Activated gamma-delta T cell treated with Interleukin-2 at 50 U/mL for 16 hours (primary cell): Measurements from ENCODE around the gene TSHZ2.
"Not testable (repeated sequence)": the region's sequence is repeated elsewhere in the genome, so short reads cannot be mapped to it uniquely, and the experiment has no call there.

Experiments
- DNase-seq: peaks from one replicate; pipeline ENCODE4 v3.0.0-alpha.2; 2020

The TSHZ2 gene

DNA sequence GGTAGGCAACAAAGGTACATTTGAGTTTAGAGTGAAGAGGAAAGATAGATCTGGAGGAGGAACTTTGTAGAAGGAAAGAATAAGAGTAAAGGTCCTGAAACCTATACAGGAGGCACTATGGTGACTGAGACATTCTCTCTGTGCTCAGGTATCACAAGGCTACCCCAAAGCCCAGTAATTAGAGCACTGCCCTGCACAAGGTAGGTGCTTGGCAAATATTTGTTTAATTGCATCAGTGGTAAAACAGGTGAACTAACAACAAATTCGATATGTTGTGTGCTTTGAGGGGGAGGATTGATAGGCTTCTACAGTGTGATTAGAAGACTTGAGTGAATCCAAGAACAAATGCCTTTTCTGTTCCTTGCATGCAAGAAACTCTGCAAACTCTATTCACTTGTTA, 6.8 kb upstream of the TSHZ2 start:
- DNase-seq, result no peak

DNA sequence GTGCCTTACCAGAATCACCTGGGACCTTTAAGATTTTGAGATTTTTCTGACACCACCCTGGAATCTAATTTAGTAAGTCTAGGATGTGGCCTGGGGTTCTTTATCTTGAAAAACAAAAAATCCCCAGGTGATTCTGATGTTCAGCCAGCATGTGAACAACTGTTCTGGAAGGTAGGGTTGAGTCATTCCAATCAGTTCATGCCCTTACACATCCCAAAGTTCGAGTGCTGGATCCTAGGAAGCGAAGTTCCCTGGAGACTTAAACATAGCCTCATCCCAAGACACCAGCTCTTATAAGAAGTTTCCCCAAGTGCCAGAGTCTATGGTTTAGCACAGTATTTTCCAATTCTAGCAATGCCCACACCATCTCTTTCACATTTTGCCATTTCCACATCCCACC, 6.3 kb upstream of the TSHZ2 start:
- DNase-seq, result no peak

DNA sequence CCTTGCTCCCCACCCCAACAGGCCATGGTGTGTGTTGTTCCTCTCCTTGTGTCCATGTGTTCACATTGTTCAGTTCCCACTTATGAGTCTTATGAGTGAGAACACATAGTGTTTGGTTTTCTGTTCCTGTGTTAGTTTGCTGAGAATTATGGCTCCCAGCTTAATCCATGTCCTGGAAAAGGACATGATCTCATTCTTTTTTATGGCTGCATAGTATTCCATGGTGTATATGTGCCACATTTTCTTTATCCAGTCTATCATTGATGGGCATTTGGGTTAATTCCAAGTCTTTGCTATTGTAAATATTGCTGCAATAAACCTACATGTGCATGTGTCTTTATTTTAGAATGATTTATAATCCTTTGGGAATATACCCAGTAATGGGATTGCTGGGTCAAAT, 5.6 kb upstream of the TSHZ2 start:
- not testable (repeated sequence) for DNase-seq

DNA sequence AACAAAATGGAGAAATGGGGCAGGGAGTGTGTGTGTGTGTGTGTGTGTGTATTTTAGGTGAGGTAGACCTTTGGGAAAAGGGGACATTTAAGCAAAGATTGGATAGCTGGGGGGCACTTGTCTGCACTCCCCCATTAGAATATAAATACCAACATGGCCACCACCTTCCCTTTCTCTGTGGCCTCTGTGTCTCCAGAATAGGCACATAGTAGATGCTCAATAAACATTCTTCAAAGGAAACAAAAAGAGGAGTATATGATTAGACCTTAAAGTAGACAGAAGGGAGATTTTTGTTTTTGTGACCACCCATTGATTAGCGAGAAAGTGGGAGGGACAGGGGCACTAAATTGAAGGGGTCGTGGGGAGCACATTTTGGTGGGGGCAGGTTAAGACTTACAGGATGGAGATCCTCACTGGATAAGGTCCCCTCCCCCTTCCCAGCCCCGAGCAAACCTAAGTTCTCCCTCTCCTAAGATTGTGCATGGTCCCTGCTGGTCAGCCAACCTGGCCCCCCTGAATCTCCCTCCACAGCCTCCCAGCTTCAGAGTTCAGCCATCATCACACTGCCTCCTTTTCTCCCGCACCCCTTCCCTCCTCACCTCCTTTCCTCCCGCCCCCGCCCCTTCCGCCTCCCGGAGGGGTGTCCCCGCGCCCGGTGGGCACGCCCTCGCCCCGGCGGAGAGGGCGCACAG, 514 bp upstream of the TSHZ2 start:
- DNase-seq, result no peak

DNA sequence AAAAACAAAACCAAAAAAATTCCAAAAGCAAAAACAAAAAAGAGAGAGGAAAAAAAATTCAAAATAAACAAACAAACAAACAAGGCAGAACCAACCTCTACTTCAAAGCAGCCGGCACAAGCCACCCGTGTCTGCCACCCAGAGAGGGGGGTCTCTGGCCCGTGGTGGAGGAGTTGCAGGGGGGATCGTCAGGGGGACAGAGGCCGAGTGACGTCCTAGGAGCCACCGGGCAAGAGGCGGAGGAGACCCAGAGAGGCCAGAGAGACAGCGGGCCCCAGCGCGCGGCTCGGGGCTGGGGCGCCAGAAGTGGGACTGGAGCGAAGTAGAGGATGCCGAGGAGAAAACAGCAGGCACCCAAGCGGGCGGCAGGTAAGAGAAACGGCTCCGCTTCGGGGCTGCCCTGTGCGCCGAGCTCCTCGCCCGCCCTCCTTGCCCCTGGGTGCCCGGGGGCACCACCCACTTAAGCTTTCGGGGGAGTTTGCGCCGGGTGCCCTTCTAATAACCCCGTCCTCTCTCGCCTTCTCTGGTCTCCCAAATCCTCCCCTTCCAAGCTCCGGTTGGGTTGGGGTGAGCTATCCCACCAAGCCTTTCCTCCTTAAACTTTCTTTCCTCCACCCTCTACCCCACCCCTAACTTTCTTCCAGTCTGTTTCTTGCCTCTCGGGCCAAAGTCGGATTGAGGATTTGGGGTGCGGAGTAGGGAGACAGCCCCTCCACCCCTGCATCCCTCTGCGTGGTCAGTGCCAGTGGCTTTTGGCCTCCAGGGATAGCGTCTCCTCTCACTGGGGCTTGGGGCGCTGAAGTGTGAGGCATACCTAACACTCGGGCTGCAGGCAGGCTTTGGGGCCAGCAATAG, 1.0 kb downstream of the TSHZ2 start:
- no peak for DNase-seq

DNA sequence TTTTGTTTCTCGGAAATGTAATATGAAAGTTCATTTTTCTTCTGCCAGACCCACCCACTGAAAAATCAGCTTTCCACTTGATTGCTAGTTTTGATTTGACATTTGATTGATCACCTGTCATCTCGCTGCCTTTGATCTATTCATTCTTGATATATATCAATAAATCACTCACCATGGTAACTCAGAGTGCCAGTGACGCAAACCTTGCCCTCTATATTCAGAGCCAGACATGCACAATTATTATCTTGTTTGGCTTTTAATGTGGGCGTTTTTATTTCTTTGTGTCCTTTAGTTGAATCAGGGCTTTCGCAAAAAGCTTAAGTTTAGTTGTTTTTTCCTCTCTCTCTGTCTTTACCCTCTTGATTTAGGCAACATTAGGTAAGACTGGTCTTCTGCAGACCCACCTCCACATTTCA, 2.0 kb downstream of the TSHZ2 start:
- no peak for DNase-seq

DNA sequence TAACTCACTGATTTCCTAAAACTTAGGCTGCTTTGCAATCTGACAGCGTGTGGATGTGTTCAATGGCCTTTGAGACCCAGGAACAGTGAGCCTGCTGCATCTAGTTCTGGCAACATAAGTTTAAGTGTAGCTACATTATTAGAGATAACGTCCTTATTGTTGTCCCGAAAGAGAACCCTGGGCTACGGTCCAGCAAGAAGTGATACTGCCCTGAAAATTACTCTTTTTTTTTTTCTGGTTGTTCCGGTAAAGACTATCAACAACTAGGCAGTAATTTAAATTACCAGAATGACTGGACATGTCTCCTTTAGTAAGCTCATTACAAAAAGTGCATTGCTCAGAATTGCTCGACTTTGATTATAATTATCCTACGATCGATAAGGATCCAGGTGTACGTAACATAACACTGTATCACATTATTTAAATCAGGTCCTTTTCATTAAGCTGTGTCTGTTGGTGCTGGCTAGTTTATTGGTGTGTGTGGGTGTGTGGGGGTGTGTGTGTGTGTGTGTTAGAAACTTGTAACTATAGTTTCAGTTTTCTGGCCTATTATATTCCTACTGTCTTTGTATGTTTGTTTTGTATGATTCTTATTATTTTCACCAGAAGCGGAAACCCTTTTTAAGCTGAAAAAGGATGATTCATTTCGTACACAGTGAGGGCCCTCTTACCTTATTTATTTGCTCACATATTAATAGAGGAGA, 3.0 kb downstream of the TSHZ2 start:
- DNase-seq, result no peak

DNA sequence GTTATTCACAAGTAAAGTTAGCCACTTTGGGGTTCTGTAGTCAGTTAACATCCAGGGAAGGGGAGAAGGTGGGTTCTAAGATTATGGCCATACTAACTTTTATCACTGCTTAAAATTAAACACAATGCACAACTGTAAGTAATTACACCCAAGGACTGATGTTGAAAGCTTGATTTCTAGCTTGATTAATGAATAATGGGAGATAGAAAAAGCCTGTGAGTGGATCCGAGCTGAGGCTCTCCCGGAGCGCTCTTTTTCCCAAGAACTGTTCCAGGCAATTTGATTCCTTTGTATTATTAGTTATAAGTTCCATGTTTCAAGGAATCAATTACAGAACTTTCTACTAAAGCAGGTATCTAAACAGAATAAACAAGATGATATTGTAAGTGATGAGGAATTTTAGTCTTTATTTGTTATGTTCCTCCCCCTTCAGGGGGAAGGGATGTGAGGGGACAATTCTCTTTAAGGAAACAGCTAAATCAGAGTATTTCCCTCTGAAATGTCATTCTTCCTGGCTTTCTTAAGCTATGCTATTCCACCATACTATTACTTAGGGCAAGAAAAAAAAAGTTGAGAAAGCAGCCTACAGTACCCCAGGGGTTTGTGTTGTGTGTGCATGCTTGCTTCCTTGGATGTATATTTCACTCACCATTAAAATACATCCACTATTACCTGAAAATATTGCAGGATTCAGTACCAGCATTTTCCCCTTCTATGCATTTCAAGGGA, 3.8 kb downstream of the TSHZ2 start:
- no peak for DNase-seq

DNA sequence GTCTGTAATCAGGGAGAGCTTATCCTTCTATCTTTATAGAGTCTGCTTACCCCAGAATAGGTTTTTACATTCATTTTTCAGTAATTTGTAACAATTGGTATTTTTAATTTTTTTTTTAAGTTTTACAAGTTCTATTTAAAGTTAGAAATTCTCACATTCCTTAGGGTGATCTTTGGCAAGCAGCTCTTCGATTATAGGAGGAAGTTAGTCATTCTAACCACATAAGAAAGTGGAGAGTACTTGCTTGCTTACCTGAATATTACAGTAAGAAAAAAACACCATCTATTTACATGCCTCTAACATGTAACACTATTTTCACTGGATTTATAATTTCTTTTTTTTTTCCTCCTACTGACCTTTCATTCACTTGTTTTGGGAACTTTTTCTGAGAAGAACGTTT, 6.7 kb downstream of the TSHZ2 start:
- DNase-seq, result no peak

DNA sequence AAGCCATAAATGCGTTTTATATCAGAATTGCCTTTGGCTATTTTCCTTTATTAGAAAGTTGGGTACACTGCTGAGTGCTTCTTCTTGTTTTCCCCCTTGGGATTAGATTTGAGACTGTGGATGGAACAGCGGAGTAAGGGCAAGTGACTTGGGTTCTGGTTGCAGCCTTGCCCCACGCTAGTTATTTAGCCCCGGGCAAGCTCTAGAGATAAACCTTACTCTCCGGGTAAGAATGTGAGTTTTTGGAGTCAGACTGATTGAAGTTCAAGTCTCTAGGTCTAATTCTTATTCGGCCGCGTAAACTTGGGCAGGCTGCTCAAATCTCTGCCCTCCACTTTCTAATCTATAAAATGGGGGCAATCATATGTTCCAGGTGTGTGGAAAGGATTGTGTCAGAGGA, 8.9 kb downstream of the TSHZ2 start:
- no peak for DNase-seq

DNA sequence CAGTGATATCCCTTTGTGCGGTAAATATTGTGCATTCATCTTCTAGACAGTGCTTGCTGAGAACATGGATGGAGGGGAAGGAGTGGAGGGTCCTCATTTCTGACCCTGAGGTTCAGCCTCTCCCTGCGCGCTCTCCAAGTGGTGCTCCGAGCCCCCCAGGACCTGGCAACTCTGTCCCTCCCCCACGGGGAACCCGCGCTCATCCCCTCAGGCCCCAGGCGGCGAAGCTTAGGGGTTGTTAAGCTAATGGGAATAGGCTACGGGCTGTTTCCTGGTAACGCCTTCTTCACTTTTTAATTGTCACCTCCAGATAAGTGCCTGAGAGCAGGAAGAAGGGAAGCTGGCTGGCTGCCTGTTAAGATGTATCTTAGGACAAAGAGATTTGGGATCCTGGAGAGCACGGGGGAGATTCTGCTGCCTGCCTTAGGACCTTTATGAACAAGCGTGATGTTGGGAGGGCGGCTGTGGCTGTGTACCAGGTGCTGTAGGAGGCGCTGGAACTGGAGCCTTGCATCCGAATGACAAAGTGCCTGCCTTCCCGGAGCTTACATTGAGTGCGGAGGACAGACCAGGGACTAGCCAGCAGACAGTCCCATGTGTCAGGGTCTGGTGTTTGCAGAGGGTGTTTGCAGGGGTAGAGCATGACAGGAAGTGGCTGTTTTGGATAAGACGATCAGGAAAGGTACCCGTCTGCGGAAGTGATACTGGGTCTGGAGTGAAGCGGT, 11.7 kb downstream of the TSHZ2 start:
- no peak for DNase-seq

DNA sequence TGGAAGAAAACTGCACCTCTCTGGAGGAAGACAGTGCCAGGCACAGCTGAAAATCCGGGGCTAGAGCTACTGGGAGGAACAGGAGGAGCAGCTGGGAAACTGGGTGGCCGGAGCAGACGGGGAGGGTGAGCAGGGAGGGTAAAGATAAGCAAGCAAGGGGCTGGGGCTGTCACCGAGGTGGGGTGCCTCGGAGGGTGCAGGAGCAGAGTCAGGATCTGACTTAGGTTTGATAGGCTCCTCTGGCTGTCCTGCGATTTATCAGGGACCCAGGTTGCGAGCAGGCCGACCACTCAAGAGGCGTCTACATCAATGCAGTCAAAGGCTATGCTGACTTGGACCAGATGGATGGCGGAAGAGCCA, 12.3 kb downstream of the TSHZ2 start:
- no peak for DNase-seq

DNA sequence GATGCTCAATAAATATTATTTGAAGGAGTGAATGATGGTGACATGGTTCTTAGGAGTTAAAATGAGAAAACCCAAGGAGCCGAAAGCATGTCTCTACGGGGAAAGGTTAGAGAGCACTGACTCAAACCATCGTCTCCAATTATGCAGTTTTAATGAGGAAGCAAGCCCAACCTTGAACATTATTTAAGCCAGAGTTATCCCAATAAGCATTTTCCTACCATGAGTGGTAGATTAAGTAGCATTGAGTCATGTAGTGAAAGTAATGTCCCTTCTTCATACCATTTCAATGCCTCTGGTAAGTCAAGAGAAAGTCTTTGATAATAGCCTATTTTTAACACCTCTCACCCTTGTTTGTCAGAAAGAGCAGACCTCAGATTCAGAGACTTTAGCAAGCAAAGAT, 13.5 kb downstream of the TSHZ2 start:
- DNase-seq, result no peak

DNA sequence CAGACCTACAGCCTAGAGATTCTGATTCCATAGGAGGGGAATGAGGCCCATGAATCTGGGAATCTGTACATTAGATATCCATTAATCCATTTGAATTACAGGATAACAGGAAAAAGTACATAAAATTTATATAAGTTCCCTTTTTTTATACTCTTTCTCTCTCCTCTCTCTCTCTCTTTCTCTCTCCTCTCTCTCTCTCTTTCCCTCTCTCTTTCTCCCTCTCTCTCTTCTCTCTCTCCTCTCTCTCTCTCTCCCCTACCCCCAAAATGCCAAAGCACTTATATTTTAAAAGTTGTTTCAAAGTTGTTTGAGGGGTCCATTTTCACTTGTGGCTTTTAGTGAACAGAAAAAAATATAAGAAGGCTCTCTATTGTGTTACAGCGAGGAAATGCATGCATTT, 15.1 kb downstream of the TSHZ2 start:
- DNase-seq, result no peak

DNA sequence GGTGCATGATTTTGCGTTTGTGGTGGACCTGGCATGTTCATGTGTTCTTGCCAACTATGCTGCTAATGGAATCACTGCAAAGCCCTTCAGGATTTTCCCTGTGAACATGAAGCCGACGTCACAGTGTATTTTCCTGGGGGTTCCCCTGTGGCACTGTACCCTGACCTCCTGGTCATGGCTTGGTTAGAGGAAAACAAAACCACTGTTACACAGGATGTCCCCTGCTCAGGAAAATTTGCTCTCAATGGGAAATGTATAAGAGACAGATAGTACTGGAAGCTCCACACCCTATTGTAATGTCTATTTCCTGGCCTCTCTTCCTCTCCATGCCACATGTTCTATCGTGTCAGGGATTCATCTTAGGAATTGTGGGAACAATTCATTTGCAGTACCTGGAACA, 19.7 kb downstream of the TSHZ2 start:
- no peak for DNase-seq

DNA sequence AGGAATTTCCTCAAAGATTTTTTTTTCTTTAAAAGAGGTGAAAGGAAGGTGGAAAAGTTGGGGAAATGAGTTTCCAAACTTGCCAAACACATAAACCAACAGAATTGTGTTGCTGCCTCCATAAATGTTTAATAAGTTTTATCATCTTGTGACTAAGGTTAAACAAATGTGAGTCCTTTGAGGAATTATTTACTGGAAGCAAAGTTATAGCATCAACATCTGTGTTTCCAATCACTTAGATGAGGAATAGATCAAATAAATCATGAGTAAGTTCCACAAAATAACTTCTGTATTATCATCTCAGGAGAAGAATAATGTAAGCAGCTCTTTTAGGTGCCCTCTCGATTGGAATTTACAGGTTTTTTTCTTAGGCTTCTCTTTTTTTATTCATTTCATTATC, 20.5 kb downstream of the TSHZ2 start:
- no peak for DNase-seq

DNA sequence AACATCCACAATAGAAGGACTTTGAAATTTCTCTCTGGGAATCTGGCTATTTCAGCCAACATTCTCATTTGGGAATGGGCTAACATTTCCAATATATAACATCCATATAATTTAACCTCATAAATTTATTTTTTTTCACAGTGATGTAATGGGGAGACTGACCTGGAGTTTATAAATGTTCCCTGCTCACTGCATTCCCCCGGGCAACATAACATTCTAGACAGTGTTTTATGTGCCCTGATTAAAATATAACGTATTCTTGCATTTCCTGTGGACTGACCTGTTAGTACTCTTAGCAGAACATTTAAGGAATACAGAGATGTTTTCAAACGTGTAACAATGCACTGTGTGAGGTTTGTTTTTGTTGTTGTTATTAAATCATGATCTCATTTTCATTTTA, 20.9 kb downstream of the TSHZ2 start:
- no peak for DNase-seq

DNA sequence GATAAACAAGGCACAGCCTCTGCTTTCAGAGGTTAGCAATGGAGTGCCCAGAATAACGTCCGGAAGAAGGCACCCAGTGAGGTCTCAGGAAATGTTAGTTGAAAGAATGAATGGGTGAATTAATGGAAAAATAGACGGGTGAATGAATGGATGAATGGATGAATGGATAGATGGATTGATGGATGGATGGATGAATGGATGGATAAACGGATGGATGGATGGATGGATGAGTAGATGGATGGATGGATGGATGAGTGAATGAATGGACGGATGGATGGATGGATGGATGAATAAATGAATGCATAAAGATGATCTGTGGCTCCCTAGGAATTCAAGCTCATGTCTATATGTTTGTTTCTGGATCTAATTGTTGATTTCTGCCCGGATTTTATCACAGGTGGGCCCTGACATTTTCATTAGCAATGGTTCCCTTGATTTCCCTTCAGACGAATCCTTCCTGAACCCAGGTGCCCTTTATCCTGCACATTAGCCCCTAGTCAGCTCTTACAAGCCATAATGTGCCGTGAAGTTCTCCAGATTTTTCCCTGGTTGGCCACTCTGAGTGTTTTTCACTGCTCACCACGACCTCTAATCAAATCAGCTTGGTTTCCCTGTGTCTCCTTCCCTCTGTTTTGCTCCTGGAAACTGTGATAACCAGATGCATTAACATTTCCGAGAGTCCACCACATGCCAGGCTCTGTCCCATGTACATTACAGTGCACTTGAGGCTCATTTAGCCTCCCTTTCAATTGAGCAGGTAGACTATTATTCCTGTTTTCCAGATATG, 22.2 kb downstream of the TSHZ2 start:
- DNase-seq, result no peak

DNA sequence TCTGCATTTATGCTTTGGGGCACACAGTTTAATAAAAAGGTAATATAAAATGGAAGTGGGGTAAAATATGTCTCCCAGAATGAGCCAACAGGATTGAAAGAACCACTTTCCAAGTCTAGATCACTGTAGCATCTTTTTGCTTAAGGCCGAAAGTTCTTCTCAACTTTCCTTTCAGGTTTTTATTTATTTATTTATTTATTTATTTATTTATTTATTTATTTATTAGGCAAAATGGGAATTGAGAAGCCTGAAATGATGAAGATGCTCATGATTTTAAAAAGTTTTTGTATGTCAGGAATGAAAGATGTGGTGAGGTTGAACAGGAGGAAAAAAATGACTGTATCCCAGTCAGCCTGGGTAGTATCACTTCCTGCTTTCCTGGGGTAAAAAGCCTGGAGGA, 24.0 kb downstream of the TSHZ2 start:
- no peak for DNase-seq

DNA sequence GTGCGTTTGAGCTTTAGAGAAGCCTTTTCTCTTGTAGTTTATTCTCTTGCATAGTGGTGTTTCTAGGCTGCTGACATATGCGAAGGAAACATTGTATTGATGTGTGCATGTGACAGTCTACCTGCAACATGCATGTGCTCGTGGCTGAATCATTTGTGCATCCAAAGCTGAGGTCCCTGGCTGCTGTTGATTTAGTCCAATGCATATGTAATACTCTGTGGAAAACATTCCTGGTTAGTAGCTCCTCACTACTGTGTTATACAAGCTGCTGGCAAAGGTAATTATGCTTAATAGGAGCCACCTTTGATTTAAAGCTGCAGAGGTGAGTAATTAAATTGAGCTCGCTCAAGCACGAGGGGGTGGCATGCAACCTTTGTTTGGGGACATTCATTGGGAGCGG, 24.5 kb downstream of the TSHZ2 start:
- DNase-seq, result no peak

DNA sequence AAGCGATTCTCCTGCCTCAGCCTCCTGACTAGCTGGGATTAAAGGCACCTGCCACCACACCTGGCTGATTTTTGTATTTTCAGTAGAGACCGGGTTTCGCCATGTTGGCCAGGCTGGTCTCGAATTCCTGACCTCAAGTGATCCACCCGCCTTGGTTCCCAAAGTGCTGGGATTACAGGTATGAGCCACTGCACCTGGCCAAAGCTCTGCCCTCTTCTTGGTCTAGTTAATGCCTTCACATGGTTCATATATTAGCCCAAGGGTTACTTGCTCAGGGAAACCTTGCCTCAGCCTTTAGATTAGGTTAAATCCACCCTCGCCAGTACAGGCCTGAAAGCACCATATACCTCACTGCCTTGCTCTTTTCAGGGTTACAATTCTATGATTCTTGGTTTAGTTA, 26.1 kb downstream of the TSHZ2 start:
- no peak for DNase-seq

DNA sequence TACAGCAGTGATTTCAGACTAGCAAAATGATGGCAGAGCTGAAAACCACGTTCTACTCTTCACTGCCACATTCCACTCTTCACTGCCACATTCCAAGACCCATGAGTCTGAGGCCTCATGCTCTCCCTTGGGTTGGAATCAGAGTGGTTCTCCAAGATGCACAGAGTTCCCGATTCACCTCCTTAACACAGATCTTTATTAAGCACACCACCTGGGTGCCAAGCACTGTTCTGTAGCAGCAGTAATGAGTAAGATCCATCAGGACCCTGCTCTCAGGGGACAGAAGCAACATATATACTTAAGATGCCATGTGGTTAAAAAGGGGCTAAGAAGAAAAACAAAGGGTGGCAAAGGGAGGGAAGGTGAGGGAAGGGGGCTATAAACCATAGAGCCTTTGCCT, 26.9 kb downstream of the TSHZ2 start:
- no peak for DNase-seq
